Activated CD4-positive, alpha-beta T cell treated with anti-CD3 and anti-CD28 coated beads for 48 hours (primary cell): Measurements from ENCODE around the gene TBL1X.

Experiments
- DNase-seq: peaks from one replicate; pipeline ENCODE4 v3.0.0-alpha.2; 2020

Gene TBL1X

DNA sequence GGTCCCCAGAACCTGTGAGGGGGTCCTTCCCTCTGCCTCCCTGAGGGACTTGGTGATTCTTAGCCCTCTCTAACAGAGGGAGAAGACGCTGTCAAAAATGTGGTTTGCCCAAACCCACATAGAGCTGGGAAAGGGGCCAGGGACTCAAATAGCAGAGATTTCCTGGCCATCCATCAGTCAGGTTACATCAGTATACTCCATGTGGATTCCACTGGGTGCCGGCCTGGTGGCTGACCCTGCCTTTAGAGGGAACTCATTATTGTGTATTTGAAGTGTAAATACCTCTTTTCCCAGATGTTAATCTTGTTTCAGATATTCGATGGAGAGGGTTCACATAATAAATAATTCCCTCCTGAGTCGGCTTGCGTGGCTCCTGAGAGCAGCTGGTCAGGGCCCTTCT, 130.3 kb downstream of the TBL1X start:
- no peak for DNase-seq

DNA sequence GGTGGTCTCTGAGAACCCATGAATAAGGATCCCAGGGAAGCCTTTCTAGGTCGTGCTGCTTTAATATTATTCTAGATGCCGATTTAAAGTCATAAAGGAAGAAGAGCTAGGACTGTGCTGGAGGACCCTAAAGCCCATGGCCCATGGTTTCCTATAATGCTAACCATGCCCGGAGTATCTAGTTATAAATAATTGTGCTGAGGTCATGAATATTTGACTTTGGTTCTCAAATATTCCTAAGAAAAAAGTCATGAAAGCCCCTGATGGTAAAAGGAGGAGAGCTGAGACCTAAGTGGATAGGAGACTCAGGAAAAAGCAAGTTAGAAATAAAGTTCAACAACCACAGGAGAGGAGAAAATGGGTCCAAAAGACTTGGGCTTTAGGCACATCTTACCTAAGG, 132.0 kb downstream of the TBL1X start:
- DNase-seq: no peak

- no peak for DNase-seq
These were observed 132.6 kb downstream of the TBL1X start for GRCh38 chrX:9597361-9598035.

DNA sequence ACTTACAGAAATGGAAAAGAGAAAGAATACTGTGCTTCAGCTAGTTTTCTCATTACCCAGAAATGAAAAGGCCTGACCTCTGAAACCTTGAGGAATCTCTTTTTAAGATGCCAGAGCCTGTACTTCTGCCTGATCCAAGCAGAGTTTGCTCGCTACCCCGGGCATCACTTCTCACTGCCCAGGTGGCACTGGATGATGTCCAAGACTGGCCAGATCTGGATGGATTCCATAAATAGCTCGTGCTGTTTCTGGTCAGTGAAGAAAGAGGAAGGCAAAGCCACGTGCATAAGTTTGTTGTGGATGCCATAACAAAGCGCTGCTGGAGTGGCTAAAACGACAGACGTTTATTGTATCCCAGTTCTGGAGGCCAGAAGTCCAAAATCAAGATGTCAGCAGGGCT, 133.5 kb downstream of the TBL1X start:
- no peak for DNase-seq

- DNase-seq: no peak
These were observed 139.5 kb downstream of the TBL1X start for GRCh38 chrX:9604111-9604907.

GRCh38 chrX:9604908-9605306, 140.0 kb downstream of the TBL1X start:
- DNase-seq: no peak

DNA sequence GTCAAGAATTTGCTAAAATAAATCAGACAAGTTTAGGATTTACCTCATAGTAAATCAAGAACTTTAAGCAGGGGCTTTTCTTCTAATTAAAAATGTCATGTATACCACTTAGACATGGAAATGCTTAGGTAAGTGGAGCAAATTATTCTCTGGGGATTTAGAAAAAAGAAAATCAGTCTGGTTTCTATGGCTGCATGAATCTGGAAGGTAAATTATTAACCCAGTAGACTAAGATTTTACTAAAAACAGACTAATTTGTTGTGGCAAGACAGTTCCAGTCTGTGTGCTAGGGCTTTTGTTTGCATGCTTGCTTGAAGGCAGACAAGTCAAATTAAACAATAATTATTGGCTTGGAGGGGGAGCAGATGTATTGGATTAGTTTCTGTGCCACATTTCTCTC, 140.6 kb downstream of the TBL1X start:
- no peak for DNase-seq

DNA sequence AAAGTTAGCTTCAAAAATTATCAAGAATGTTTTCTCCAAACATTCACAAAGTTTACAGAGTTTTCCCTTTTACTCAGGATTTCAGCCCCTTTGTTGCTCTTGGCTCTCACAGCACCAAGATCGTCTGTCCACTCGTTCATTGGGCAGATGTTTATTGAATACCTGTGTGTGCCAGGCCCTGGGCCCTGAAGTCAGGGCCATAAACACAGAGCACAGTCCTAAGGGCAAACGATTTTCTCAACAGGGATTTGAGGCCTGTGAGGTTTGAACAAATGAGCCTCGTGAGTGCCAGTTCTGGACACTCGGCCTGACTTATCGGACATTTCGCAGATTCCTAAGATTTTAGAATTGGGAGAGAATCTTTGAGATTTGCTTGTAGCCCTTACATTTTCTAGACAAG, 142.1 kb downstream of the TBL1X start:
- DNase-seq: no peak

- no peak for DNase-seq
These were observed 144.6 kb downstream of the TBL1X start for GRCh38 chrX:9609499-9609898.

GRCh38 chrX:9609987-9610386, 145.1 kb downstream of the TBL1X start:
- DNase-seq: no peak

- DNase-seq: no peak
These were observed 146.0 kb downstream of the TBL1X start for GRCh38 chrX:9610771-9611392.

GRCh38 chrX:9611436-9612145, 146.7 kb downstream of the TBL1X start:
- DNase-seq: no peak

GRCh38 chrX:9612146-9612505, 147.3 kb downstream of the TBL1X start:
- DNase-seq: no peak

DNA sequence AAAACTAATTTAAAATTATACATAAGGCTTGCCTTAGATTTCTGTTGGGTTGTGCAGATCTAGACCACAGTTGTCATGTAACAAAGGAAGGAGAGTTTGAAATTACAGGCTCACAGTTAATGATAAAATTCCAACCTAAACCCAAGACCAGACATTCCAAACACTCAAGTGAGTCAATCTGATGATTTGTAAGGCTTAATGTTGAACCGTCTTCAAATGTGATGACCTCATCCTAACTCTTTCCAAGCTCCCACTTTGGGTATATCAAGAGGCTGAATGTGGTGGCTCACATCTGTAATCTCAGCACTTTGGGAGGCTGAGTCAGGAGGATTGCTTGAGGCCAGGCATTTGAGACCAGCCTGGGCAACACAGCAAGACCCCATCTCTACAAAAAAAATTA, 149.2 kb downstream of the TBL1X start:
- DNase-seq: no peak

- no peak for DNase-seq
These were observed 154.3 kb downstream of the TBL1X start for GRCh38 chrX:9619133-9619532.

DNA sequence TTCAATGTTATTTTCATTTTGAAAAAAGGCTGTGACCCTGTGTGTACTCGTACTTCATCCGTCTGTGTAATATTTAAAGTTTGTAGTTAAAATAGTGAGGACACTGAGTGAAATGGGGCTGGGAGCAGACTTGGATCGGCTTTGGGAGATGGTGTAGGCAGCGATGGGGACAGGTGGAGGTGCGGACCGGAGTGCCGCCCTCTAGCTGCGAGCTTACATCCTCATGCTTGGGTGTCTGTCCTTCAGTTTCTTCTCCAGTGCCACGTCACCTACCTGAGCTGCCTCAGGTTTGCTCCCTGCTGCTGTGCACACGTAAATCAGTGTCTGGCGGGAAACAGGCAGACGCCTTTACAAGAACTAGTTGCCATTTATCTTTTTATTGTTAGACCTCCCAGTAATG, 154.7 kb downstream of the TBL1X start:
- no peak for DNase-seq

DNA sequence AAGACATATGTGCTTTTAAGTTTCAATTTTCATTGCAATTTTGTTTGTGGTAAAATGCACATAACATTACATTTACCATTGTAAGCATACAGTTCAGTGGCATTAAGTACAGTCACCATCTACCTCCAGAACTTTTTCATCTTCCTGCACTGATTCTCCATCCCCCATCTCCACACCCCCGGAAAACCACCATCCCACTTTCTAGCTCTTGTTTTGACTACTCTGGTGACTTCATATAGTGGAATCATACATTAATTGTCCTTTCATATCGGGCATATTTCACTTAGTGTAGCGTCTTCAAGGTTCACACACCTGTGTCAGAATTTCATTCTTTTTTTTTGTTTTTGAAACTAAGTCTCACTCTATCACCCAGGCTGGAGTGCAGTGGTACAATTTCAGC, 157.3 kb downstream of the TBL1X start:
- peak; percentile 40 for DNase-seq

DNA sequence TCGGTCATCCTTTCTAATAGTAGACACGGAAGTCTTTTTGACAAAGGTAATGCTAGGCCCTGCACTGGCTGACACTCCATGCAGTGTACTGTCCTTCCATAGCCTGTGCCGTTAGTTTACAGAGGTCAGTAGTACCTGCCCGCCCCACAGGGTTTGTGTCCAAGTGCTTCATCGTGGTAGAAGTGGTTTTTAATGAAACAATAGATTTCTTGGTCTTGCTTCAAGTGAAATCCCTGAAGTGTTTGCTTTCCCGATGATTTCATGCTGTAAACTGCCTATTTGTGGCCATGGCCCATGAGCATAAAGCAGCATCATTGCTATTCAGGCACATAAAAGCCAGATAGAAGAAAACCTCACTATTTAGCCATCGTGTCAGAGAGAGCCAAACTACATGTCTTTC, 161.5 kb downstream of the TBL1X start:
- no peak for DNase-seq

GRCh38 chrX:9627922-9628321, 163.1 kb downstream of the TBL1X start:
- no peak for DNase-seq

DNA sequence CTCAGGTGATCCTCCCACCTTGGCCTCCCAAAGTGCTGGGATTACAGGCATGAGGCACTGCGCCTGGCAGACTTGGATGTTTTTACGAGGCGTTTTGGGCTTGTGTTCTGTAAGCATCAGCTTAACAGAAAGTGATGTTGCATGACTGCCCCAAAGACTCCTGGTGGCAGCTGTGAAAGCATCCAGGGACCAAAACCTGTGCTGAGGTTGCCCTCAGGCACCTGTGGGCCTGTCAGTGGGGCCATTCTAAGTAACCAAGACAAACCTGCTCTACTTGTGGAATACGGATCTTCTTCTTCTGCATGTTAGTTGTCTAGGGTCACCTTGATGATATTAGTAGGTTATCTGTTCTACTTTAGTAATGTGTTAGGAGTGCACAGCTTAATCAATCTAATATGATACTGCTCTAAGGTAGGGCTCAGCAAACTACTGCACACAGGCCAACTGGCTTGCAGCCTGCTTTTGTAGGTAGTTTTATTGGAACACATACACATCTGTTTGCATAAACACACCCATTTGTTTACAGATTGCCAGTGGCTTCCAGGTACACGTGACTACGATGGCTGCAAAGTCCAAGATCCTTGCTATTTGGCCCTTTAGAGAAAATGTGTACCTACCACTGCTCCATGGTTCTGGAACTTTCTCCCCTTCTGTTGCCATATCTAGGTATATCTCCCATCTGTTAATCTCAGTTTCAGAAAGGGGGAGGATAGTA, 164.1 kb downstream of the TBL1X start:
- no peak for DNase-seq

- no peak for DNase-seq
These were observed 169.7 kb downstream of the TBL1X start for GRCh38 chrX:9634551-9634950.

DNA sequence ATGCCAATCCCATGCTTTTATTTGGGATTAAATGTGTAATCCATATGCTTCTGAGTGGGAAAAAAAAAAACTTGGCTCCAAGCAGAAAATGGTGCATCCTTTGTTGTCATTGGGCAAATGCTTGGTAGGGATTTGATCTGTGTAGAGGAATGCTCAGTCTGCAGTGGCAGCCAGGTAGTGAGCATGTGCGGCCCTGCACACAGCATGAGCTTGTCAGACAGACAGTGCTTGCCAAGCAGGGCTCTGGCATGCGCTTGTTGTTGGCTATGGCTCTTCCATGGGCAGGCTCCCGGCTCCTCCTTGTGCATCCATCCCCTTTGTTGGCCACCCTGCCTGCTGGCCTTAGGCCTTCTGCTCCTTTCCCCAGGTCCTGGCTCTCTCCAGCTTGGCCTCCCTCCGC, 170.5 kb downstream of the TBL1X start:
- no peak for DNase-seq

GRCh38 chrX:9635803-9636202, 170.9 kb downstream of the TBL1X start:
- DNase-seq: no peak
